Measurements from ENCODE around the gene NLRP6. TPM values are rescaled to one million over a fixed set of nuclear protein-coding genes. Genes with fewer than 3 reads are reported as not detected.
"Not testable (repeated sequence)": the region's sequence is repeated elsewhere in the genome, so short reads cannot be mapped to it uniquely, and the experiment has no call there.

NLRP6 gene
- total and polyA plus RNA-seq, 2 experiments from 2014 or later = not detected

GRCh38 chr11:330694-331357 lies 52.6 kb downstream of the NLRP6 start:
- Histone ChIP-seq H3K9me2 (ENCODE audit: insufficient read depth) (no peaks in the 10 kb centered on the region), H3K79me2 (ENCODE audit: insufficient read depth) (no peaks in the 10 kb centered on the region), H3K4me1 (ENCODE audit: insufficient read depth) (peaks cover 6% of the 10 kb centered on the region), H3K27me3 (replicated peaks; ENCODE audit: insufficient read depth) (no peaks in the 10 kb centered on the region), H3K4me3 (no peak overlapping the region), H4K20me1 (ENCODE audit: insufficient read depth) (no peaks in the 10 kb centered on the region), H3K27ac (no peak overlapping the region), H3K4me2 (ENCODE audit: unreplicated experiment) (no peak overlapping the region), H3K9me3 (ENCODE audit: low read depth) (no peaks in the 10 kb centered on the region), H3F3A (ENCODE audit: insufficient read depth) (no peaks in the 10 kb centered on the region), H3K36me3 (ENCODE audit: low read depth) (no peaks in the 10 kb centered on the region), H3K9ac (no peak overlapping the region), H2AFZ (no peak overlapping the region)
- WGBS, 2 experiments (ENCODE audit: low coverage in 1 of 2, low lambda C conversion rate in 2 of 2, missing lambda C conversion rate in 2 of 2) = 74 to 76% methylated on average over 34 of the region's 34 CpGs
- in situ Hi-C loops (cut with MboI) = no loop called here
- DNase-seq = no peak
- no peak for TF ChIP-seq EZH2 (IDR thresholded peaks at IDR 0.05; ENCODE audit: insufficient read depth, poor library complexity, severe bottlenecking)
- TF ChIP-seq EZH2phosphoT487 (IDR thresholded peaks at IDR 0.05; ENCODE audit: insufficient read depth, low read depth) = no peak

GRCh38 chr11:331358-332060 lies 53.3 kb downstream of the NLRP6 start:
- WGBS, 2 experiments (ENCODE audit: low coverage in 1 of 2, low lambda C conversion rate in 2 of 2, missing lambda C conversion rate in 2 of 2) = 81 to 84% methylated on average over 19 of the region's 19 CpGs

GRCh38 chr11:332651-333480 lies 54.7 kb downstream of the NLRP6 start:
- no peak overlapping the region for H3K9ac ChIP-seq
- no peaks in the 10 kb centered on the region for H3F3A ChIP-seq (ENCODE audit: insufficient read depth)
- no peaks in the 10 kb centered on the region for H4K20me1 ChIP-seq (ENCODE audit: insufficient read depth)
- in situ Hi-C loops (cut with MboI) = no loop called here
- no peaks in the 10 kb centered on the region for H3K9me2 ChIP-seq (ENCODE audit: insufficient read depth)
- no peaks in the 10 kb centered on the region for H3K36me3 ChIP-seq (ENCODE audit: low read depth)
- H3K4me1 ChIP-seq (ENCODE audit: insufficient read depth) = peaks cover 8% of the 10 kb centered on the region
- no peak overlapping the region for H3K4me2 ChIP-seq (ENCODE audit: unreplicated experiment)
- no peak for DNase-seq
- 90 to 91% methylated on average over 23 of the region's 23 CpGs for WGBS, 2 experiments (ENCODE audit: low coverage in 1 of 2, low lambda C conversion rate in 2 of 2, missing lambda C conversion rate in 2 of 2)
- no peaks in the 10 kb centered on the region for H3K79me2 ChIP-seq (ENCODE audit: insufficient read depth)
- TF ChIP-seq EZH2phosphoT487 (IDR thresholded peaks at IDR 0.05; ENCODE audit: insufficient read depth, low read depth) (no peak), EZH2 (IDR thresholded peaks at IDR 0.05; ENCODE audit: insufficient read depth, poor library complexity, severe bottlenecking) (no peak)
- H3K27me3 ChIP-seq (replicated peaks; ENCODE audit: insufficient read depth) = no peaks in the 10 kb centered on the region
- H3K4me3 ChIP-seq = no peak overlapping the region
- no peak overlapping the region for H3K27ac ChIP-seq
- no peak overlapping the region for H2AFZ ChIP-seq
- no peaks in the 10 kb centered on the region for H3K9me3 ChIP-seq (ENCODE audit: low read depth)

More at GRCh38 chr11:331358-332060, 53.3 kb downstream of the NLRP6 start:
- in situ Hi-C loops (cut with MboI) = no loop called here
- Histone ChIP-seq H3K4me2 (ENCODE audit: unreplicated experiment) (no peak overlapping the region), H3K4me3 (no peak overlapping the region), H2AFZ (no peak overlapping the region), H3K79me2 (ENCODE audit: insufficient read depth) (no peaks in the 10 kb centered on the region), H3K4me1 (ENCODE audit: insufficient read depth) (peaks cover 8% of the 10 kb centered on the region), H3F3A (ENCODE audit: insufficient read depth) (no peaks in the 10 kb centered on the region), H4K20me1 (ENCODE audit: insufficient read depth) (no peaks in the 10 kb centered on the region), H3K27me3 (replicated peaks; ENCODE audit: insufficient read depth) (no peaks in the 10 kb centered on the region), H3K27ac (no peak overlapping the region), H3K36me3 (ENCODE audit: low read depth) (no peaks in the 10 kb centered on the region), H3K9ac (no peak overlapping the region), H3K9me3 (ENCODE audit: low read depth) (no peaks in the 10 kb centered on the region), H3K9me2 (ENCODE audit: insufficient read depth) (no peaks in the 10 kb centered on the region)
- TF ChIP-seq EZH2 (IDR thresholded peaks at IDR 0.05; ENCODE audit: insufficient read depth, poor library complexity, severe bottlenecking) (no peak), EZH2phosphoT487 (IDR thresholded peaks at IDR 0.05; ENCODE audit: insufficient read depth, low read depth) (no peak)
- DNase-seq = no peak

GRCh38 chr11:333616-334263 lies 55.5 kb downstream of the NLRP6 start:
- H3K36me3 ChIP-seq (ENCODE audit: low read depth); DNase-seq; H3K9me2 ChIP-seq (ENCODE audit: insufficient read depth); in situ Hi-C loops (cut with MboI); H3K4me3 ChIP-seq; H3K9ac ChIP-seq; H3K27ac ChIP-seq; H4K20me1 ChIP-seq (ENCODE audit: insufficient read depth); H3K79me2 ChIP-seq (ENCODE audit: insufficient read depth); H3F3A ChIP-seq (ENCODE audit: insufficient read depth); H3K4me1 ChIP-seq (ENCODE audit: insufficient read depth); H3K27me3 ChIP-seq (replicated peaks; ENCODE audit: insufficient read depth); H3K9me3 ChIP-seq (ENCODE audit: low read depth); H3K4me2 ChIP-seq (ENCODE audit: unreplicated experiment): not testable (repeated sequence)
- 78 to 82% methylated on average over 14 to 17 of the region's 17 CpGs for WGBS, 2 experiments (ENCODE audit: low coverage in 1 of 2, low lambda C conversion rate in 2 of 2, missing lambda C conversion rate in 2 of 2)
- peak overlapping the region; percentile 66 for H2AFZ ChIP-seq

All from GM23248 (cell line).